NCI-H2029 (cell line): Measurements from ENCODE around the gene LTA4H.

Experiments used
- DNase-seq: peaks from one replicate; lab custom pipeline; 2025; lab: John Stamatoyannopoulos, UW

The LTA4H gene

GRCh38 chr12:96057986-96058553 lies 22.7 kb upstream of the LTA4H start:
- no peak for DNase-seq

GRCh38 chr12:96056646-96057455 lies 21.5 kb upstream of the LTA4H start:
- DNase-seq, result no peak

- no peak for DNase-seq
Observed at GRCh38 chr12:96054244-96054610, 18.8 kb upstream of the LTA4H start.

- no peak for DNase-seq
Observed at GRCh38 chr12:96053476-96054243, 18.3 kb upstream of the LTA4H start.

- no peak for DNase-seq
Observed at GRCh38 chr12:96051756-96052485, 16.5 kb upstream of the LTA4H start.

GRCh38 chr12:96050139-96050538 lies 14.8 kb upstream of the LTA4H start:
- no peak for DNase-seq

GRCh38 chr12:96049101-96049500 lies 13.7 kb upstream of the LTA4H start:
- no peak for DNase-seq

GRCh38 chr12:96048393-96048969 lies 13.1 kb upstream of the LTA4H start:
- DNase-seq, result peak; percentile 76

- DNase-seq, result peak; percentile 93
Observed at GRCh38 chr12:96047229-96048211, 12.1 kb upstream of the LTA4H start.

GRCh38 chr12:96046543-96047228 lies 11.3 kb upstream of the LTA4H start:
- DNase-seq, result no peak

- no peak for DNase-seq
Observed at GRCh38 chr12:96045566-96045965, 10.2 kb upstream of the LTA4H start.

- DNase-seq, result no peak
Observed at GRCh38 chr12:96044943-96045290, 9.5 kb upstream of the LTA4H start.

- no peak for DNase-seq
Observed at GRCh38 chr12:96044017-96044942, 8.9 kb upstream of the LTA4H start.

- no peak for DNase-seq
Observed at GRCh38 chr12:96041181-96041580, 5.8 kb upstream of the LTA4H start.

- no peak for DNase-seq
Observed at GRCh38 chr12:96040305-96041133, 5.1 kb upstream of the LTA4H start.

GRCh38 chr12:96039516-96039915 lies 4.1 kb upstream of the LTA4H start:
- no peak for DNase-seq

GRCh38 chr12:96036765-96037455 lies 1.5 kb upstream of the LTA4H start:
- no peak for DNase-seq
